Measurements from ENCODE around the gene RERE.

RERE gene

GRCh38 chr1:8817412-8818324, at the start of gene RERE:
Gene RERE, minus strand, starts transcription at chr1:8817640.
- peak; percentile 96 to 97 (median 96) for DNase-seq (ENCODE audit: low read depth in 2 of 3, low spot score in 2 of 3)

- DNase-seq (ENCODE audit: low read depth in 2 of 3, low spot score in 2 of 3), result no peak
Observed at GRCh38 chr1:8866792-8867415, 49.5 kb upstream of the RERE start.

- no peak for DNase-seq (ENCODE audit: low read depth in 2 of 3, low spot score in 2 of 3)
Observed at GRCh38 chr1:8866173-8866791, 48.8 kb upstream of the RERE start.

GRCh38 chr1:8864713-8865344, 47.4 kb upstream of the RERE start:
- DNase-seq (ENCODE audit: low read depth in 2 of 3, low spot score in 2 of 3), result no peak

- DNase-seq (ENCODE audit: low read depth in 2 of 3, low spot score in 2 of 3), result no peak
Observed at GRCh38 chr1:8863794-8864233, 46.4 kb upstream of the RERE start.

GRCh38 chr1:8863138-8863537, 45.7 kb upstream of the RERE start:
- no peak for DNase-seq (ENCODE audit: low read depth in 2 of 3, low spot score in 2 of 3)

- no peak for DNase-seq (ENCODE audit: low read depth in 2 of 3, low spot score in 2 of 3)
Observed at GRCh38 chr1:8862528-8862927, 45.1 kb upstream of the RERE start.

- DNase-seq (ENCODE audit: low read depth in 2 of 3, low spot score in 2 of 3), result no peak
Observed at GRCh38 chr1:8860738-8861516, 43.5 kb upstream of the RERE start.

- DNase-seq (ENCODE audit: low read depth in 2 of 3, low spot score in 2 of 3), result no peak
Observed at GRCh38 chr1:8858888-8859706, 41.7 kb upstream of the RERE start.

- DNase-seq (ENCODE audit: low read depth in 2 of 3, low spot score in 2 of 3), result no peak
Observed at GRCh38 chr1:8858112-8858668, 40.8 kb upstream of the RERE start.

GRCh38 chr1:8856689-8857412, 39.4 kb upstream of the RERE start:
- DNase-seq (ENCODE audit: low read depth in 2 of 3, low spot score in 2 of 3), result no peak

GRCh38 chr1:8854240-8854639, 36.8 kb upstream of the RERE start:
- DNase-seq (ENCODE audit: low read depth in 2 of 3, low spot score in 2 of 3), result no peak

- no peak for DNase-seq (ENCODE audit: low read depth in 2 of 3, low spot score in 2 of 3)
Observed at GRCh38 chr1:8851060-8851459, 33.6 kb upstream of the RERE start.

- DNase-seq (ENCODE audit: low read depth in 2 of 3, low spot score in 2 of 3), result peak in 2 of 3 experiments; percentile 41 to 62
Observed at GRCh38 chr1:8848663-8849386, 31.4 kb upstream of the RERE start.

GRCh38 chr1:8847990-8848389, 30.6 kb upstream of the RERE start:
- no peak for DNase-seq (ENCODE audit: low read depth in 2 of 3, low spot score in 2 of 3)

GRCh38 chr1:8846263-8846662, 28.8 kb upstream of the RERE start:
- no peak for DNase-seq (ENCODE audit: low read depth in 2 of 3, low spot score in 2 of 3)

- no peak for DNase-seq (ENCODE audit: low read depth in 2 of 3, low spot score in 2 of 3)
Observed at GRCh38 chr1:8845104-8846097, 28.0 kb upstream of the RERE start.

Measured in activated CD8-positive, alpha-beta memory T cell treated with anti-CD3 and anti-CD28 coated beads for 48 hours (primary cell).